ENCODE results near the gene C3orf33. TPM values are rescaled to one million over a fixed set of nuclear protein-coding genes. Genes with fewer than 3 reads are reported as not detected.
"Not testable (repeated sequence)": the region's sequence is repeated elsewhere in the genome, so short reads cannot be mapped to it uniquely, and the experiment has no call there.

Gene C3orf33
- total RNA-seq, 2 experiments from 2014 or later = 2.1 to 2.2 TPM

DNA sequence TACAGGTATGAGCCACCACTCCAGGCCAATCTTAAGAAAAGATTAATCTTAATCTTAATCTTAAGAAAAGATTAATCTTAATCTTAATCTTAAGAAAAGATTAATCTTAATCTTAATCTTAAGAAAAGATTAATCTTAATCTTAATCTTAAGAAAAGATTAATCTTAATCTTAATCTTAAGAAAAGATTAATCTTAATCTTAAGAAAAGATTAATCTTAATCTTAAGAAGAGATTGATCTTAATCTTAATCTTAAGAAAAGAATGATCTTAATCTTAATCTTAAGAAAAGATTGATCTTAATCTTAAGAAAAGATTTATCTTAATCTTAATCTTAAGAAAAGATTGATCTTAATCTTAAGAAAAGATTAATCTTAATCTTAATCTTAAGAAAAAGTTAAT lies 7.1 kb upstream of the C3orf33 start:
- H3K36me3 Mint-ChIP-seq; H3K4me1 Mint-ChIP-seq; H3K27ac Mint-ChIP-seq; DNase-seq; H3K4me3 Mint-ChIP-seq; ATAC-seq (ENCODE audit: low read depth); H3K9me3 Mint-ChIP-seq; H3K27me3 Mint-ChIP-seq: not testable (repeated sequence)
- POLR2A ChIA-PET = interaction anchor here (0.6 kb wide), 1 partner anchor 40 kb away, joined by 3 read pairs; no protein-coding TSS in a partner anchor

DNA sequence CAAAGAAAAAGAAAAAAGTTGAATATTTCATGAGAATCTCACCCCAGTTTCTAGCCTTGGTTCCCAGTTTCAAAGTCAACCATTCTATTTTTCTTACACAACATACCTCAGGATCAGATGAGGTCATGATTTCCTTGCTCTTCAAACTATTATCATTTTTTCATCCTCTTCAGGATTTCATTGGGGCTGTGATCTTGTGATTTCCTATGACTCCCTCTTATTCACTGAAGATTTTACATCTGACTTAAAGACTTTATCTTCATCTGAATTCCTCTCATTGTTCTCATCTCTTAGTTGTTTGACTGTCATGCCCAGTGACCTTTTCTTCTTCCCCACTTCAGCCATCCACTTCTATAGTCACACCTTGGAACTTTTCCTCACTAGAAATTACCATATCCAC lies 3.1 kb upstream of the C3orf33 start:
- ATAC-seq (ENCODE audit: low read depth) (no peak), DNase-seq (no peak)
- Mint-ChIP-seq H3K9me3 (no peaks in the 10 kb centered on the region), H3K4me3 (no peak overlapping the region), H3K27me3 (no peaks in the 10 kb centered on the region), H3K27ac (no peak overlapping the region), H3K36me3 (no peaks in the 10 kb centered on the region), H3K4me1 (peaks cover 2% of the 10 kb centered on the region)
- POLR2A ChIA-PET = no interaction called here

DNA sequence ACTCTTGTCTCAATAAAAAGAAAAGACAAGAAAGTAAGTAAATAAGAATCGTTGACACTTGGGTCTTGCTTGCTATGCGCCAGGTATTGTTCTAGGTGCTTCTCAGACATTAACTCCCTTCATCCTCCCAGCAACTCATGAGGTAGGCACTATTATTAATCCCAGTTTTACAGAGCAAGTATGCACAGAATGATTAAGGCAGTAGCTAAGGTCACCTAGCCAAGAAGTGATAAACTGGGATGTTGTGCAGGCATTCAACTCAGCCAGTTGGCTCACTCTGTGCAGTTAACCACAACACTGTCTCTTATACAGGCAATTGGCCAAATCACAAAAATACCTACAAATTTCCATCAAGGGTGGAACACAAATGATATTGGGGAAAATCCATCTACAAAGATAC lies 1.7 kb upstream of the C3orf33 start:
- no peaks in the 10 kb centered on the region for H3K36me3 Mint-ChIP-seq
- DNase-seq (no peak), ATAC-seq (ENCODE audit: low read depth) (no peak)
- peaks cover 2% of the 10 kb centered on the region for H3K4me1 Mint-ChIP-seq
- POLR2A ChIA-PET = no interaction called here
- H3K9me3 Mint-ChIP-seq = no peaks in the 10 kb centered on the region
- no peak overlapping the region for H3K4me3 Mint-ChIP-seq
- H3K27ac Mint-ChIP-seq = no peak overlapping the region
- H3K27me3 Mint-ChIP-seq = no peaks in the 10 kb centered on the region

DNA sequence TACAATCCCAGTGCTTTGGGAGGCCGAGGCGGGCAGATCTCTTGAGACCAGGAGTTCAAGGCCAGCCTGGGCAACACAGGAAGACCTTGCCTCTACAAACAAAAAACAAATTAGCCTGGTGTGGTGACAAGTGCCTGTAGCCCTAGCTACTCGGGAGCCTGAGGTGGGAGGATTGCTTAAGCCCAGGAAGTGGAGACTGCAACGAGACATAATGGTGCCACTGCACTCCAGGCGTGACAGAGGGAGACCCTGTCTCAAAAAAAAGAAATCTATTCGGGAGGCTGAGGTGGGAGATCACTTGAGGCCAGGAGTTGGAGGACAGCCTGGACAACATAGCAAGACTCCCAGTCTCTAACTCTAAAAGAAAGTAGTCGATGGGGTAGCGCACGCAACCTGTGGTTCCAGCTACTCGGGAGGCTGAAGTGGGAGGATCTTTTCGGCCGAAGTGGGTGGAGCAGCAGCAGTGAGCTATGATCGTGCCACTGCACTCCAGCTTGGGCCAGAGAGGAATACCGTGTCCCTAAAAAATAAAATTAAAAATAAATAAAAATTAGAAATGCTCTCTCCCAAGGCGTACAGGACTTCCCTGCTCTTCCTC lies 775 bp downstream of the C3orf33 start:
- POLR2A ChIA-PET = interaction anchor here (0.7 to 2.7 kb wide), 5 partner anchors 11 to 66 kb away, joined by 3 to 33 read pairs (median 10); partner anchors contain the start of genes GMPS and SLC33A1
- peaks cover 2% of the 10 kb centered on the region for H3K4me1 Mint-ChIP-seq
- H3K27me3 Mint-ChIP-seq = no peaks in the 10 kb centered on the region
- no peak for DNase-seq
- ATAC-seq (ENCODE audit: low read depth) = peak; percentile 27
- no peaks in the 10 kb centered on the region for H3K9me3 Mint-ChIP-seq
- H3K36me3 Mint-ChIP-seq = peaks cover 7% of the 10 kb centered on the region
- peak overlapping the region; percentile 86 for H3K4me3 Mint-ChIP-seq
- peak overlapping the region; percentile 74 for H3K27ac Mint-ChIP-seq

DNA sequence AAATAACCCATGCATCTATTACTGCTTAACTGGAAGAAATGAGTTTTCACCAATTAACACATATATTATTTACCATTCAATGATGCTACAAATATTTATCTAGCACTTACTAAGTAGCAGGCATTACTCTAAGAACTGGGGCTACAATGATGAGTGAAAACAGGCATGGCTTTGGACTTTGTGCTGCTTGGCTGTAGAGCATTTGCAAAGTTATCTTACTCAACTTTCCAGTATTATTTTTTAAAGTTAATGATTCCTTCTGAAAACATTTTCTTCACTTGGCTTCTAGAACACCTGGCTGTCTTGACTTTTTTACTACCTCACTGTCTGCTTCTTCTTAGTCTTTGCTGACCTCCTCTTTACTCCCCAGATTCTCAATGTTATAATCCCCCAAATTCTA lies 1.8 kb downstream of the C3orf33 start:
- no peak for DNase-seq
- H3K4me1 Mint-ChIP-seq = peaks cover 2% of the 10 kb centered on the region
- no peaks in the 10 kb centered on the region for H3K27me3 Mint-ChIP-seq
- POLR2A ChIA-PET = no interaction called here
- H3K27ac Mint-ChIP-seq = no peak overlapping the region
- no peak for ATAC-seq (ENCODE audit: low read depth)
- peaks cover 11% of the 10 kb centered on the region for H3K36me3 Mint-ChIP-seq
- H3K4me3 Mint-ChIP-seq = no peak overlapping the region
- no peaks in the 10 kb centered on the region for H3K9me3 Mint-ChIP-seq

DNA sequence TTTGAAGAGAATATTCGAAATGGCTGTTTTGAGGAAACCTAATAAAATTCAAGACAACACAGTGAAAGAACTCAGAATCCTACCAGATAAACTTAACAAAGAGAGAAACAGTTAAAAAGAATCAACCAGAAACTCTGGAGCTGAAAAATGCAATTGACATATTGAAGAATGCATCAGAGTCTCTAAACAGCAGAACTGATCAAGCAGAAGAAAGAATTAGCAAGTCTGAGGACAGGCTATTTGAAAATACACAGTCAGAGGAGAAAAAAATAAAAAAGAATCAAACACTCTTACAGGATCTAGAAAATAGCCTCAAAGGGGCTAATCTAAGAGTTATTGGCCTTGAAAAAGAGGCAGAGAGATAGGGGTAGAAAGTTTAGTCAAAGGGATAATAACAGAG lies 13.5 kb downstream of the C3orf33 start:
- no peak overlapping the region for H3K27ac Mint-ChIP-seq
- H3K9me3 Mint-ChIP-seq = peaks cover 5% of the 10 kb centered on the region
- H3K36me3 Mint-ChIP-seq = peaks cover 28% of the 10 kb centered on the region
- DNase-seq (no peak), ATAC-seq (ENCODE audit: low read depth) (no peak)
- POLR2A ChIA-PET = no interaction called here
- no peak overlapping the region for H3K4me3 Mint-ChIP-seq
- H3K27me3 Mint-ChIP-seq = no peaks in the 10 kb centered on the region
- peaks cover 2% of the 10 kb centered on the region for H3K4me1 Mint-ChIP-seq

DNA sequence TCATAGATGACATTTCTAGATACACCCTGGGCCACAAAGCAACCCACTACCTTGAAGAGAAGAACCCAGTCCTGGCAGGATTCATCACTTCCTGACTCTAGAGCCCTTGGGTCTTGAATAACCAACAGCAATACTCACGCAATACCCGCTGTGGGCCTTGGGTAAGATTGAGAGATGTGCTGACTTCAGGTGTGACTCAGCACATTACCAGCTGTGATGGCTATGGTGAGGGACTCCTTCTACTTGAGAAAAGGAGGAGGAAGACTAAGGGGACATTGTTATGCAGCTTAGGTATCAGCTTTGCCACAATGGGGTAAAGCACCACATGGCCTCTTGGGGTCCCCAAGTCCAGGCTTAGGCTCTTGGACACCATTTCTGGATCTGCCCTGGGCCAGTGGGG lies 14.9 kb downstream of the C3orf33 start:
- Mint-ChIP-seq H3K27me3 (no peaks in the 10 kb centered on the region), H3K36me3 (peaks cover 24% of the 10 kb centered on the region), H3K4me3 (no peak overlapping the region), H3K9me3 (peaks cover 5% of the 10 kb centered on the region), H3K4me1 (peaks cover 3% of the 10 kb centered on the region), H3K27ac (no peak overlapping the region)
- ATAC-seq (ENCODE audit: low read depth) (no peak), DNase-seq (no peak)
- POLR2A ChIA-PET = no interaction called here

DNA sequence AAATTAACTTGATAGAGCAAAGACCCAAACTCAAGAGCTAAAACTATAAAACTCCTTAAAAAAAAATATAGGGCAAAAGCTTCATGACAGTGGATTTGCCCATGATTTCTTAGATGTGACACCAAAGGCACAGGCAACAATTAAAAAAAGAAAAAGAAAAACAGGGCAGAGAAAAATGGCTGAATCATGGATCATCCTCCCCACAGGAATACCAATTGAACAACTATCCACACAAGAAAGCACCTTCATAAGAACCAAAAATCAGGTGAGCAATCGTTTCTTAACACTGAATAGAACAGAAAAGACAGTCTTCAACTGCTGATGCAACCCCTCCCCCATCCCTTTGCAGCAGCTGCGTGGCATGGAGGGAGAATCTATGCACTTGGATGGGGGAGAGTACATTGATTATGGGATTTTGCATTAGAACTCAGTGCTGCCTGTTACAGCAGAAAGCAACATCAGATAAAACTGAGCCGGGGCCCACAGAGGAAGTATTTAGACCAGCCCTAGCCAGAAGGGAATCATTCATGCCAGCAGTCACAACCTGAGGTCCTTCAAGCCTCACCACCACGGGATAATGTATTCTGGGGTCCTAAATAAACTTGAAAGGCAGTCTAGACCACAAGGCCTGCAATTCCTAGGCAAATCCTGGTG lies 15.7 kb downstream of the C3orf33 start:
- POLR2A ChIA-PET = no interaction called here
- DNase-seq (no peak), ATAC-seq (ENCODE audit: low read depth) (no peak)
- Mint-ChIP-seq H3K9me3 (peaks cover 5% of the 10 kb centered on the region), H3K27ac (no peak overlapping the region), H3K4me1 (peaks cover 9% of the 10 kb centered on the region), H3K27me3 (no peaks in the 10 kb centered on the region), H3K36me3 (peaks cover 24% of the 10 kb centered on the region), H3K4me3 (no peak overlapping the region)

DNA sequence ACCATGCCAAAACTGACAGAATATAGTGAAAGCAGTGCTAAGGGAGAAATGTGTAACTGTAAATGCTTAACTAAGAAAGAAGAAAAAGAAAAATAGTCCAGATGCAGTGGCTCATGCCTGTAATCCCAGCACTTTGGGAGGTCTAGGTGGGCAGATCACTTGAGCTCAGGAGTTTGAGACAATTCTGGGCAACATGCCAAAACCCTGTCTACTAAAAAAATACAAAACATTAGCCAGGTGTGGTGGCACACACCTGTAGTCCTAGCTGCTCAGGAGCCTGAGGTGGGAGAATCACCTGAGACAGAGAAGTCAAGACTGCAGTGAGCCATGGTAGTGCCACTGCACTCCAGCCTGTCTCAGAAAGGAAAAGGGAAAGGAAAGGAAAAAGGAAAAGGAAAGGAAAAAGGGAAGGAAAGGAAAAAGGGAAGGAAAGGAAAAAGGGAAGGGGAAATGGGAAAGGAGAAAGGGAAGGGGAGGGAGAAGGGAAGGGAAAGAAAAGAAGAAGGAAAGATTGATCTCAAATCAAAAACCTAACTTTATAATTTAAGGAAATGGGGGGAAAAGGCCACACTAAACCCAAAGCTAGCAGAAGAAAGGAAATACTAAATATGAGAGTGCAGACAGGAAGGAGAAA lies 20.3 kb downstream of the C3orf33 start:
- Mint-ChIP-seq H3K27ac (peak overlapping the region; percentile 68), H3K9me3 (peaks cover 7% of the 10 kb centered on the region), H3K27me3 (no peaks in the 10 kb centered on the region), H3K36me3 (peaks cover 15% of the 10 kb centered on the region), H3K4me1 (peaks cover 9% of the 10 kb centered on the region), H3K4me3 (no peak overlapping the region)
- DNase-seq (no peak), ATAC-seq (ENCODE audit: low read depth) (no peak)
- POLR2A ChIA-PET = no interaction called here

DNA sequence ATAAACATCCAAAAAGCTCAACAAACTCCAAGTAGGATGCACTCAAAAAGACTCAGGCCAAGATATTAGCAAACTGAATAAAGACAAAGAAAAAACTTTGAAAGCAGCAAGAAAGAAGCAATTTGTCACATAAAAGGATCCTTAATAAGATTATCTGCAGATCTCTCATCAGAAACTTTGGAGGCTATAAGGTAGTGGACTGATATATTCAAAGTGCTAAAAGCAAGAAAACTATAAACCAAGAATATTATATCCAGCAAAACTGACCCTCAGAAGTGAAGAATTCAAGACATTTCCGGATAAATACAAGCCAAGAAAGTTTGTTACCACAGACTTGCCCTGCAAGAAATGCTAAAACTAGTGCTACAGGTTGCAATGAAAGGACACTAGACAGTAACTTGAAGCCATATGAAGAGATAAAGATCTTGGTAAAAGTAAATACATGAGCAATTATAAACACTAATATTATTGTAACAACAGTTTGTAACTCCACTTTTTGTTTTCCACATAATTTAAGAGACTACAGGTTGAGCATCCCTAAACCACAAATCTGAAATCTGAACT lies 23.6 kb downstream of the C3orf33 start:
- H3K4me3 Mint-ChIP-seq = no peak overlapping the region
- no peak for ATAC-seq (ENCODE audit: low read depth)
- no peak for DNase-seq
- H3K4me1 Mint-ChIP-seq = peaks cover 9% of the 10 kb centered on the region
- peaks cover 10% of the 10 kb centered on the region for H3K36me3 Mint-ChIP-seq
- peaks cover 4% of the 10 kb centered on the region for H3K9me3 Mint-ChIP-seq
- POLR2A ChIA-PET = no interaction called here
- H3K27me3 Mint-ChIP-seq = no peaks in the 10 kb centered on the region
- H3K27ac Mint-ChIP-seq = no peak overlapping the region

DNA sequence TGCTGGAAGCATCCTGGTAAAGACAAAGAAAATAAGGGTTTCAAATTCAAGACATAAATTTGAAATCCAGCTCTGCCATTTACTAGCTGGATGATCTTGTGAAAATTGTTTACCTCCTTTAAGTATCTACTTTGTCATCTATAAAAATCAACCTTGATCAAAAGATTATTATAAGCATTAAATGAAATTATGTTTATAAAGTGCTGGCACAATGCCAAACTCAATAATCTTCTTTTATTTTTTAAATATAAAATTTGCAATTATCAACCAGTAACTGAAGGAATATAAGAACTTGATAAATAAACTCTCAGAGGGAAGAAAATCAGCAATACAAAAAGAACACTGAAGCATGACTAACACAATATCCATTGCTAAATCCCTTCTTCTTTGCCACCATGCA lies 25.8 kb downstream of the C3orf33 start:
- peaks cover 10% of the 10 kb centered on the region for H3K36me3 Mint-ChIP-seq
- no peak for ATAC-seq (ENCODE audit: low read depth)
- no peak for DNase-seq
- H3K4me1 Mint-ChIP-seq = peaks cover 1% of the 10 kb centered on the region
- POLR2A ChIA-PET = no interaction called here
- no peaks in the 10 kb centered on the region for H3K27me3 Mint-ChIP-seq
- H3K9me3 Mint-ChIP-seq = peaks cover 4% of the 10 kb centered on the region
- H3K4me3 Mint-ChIP-seq = no peak overlapping the region
- H3K27ac Mint-ChIP-seq = no peak overlapping the region

DNA sequence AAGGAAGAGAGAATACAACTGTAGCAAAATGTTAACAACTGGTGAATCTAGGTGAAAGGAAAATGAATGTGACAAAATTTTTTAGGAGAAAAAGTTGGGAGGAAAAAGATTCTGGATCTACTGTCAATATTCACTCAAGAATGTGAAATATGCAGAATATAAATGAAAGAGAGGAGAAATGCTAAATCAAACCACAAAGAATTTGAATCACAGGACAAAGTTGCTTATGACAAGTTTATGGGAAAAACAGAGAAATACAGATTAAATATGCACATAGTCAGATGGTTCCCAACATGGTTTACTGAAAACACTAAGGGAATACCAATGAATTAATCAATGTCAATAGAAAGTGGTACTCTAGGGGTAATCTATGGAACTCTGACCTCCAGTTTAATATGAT lies 27.6 kb downstream of the C3orf33 start:
- Mint-ChIP-seq H3K27me3 (no peaks in the 10 kb centered on the region), H3K27ac (no peak overlapping the region), H3K36me3 (peaks cover 11% of the 10 kb centered on the region), H3K4me1 (peaks cover 1% of the 10 kb centered on the region), H3K4me3 (no peak overlapping the region), H3K9me3 (peaks cover 4% of the 10 kb centered on the region)
- DNase-seq (no peak), ATAC-seq (ENCODE audit: low read depth) (no peak)
- POLR2A ChIA-PET = no interaction called here

DNA sequence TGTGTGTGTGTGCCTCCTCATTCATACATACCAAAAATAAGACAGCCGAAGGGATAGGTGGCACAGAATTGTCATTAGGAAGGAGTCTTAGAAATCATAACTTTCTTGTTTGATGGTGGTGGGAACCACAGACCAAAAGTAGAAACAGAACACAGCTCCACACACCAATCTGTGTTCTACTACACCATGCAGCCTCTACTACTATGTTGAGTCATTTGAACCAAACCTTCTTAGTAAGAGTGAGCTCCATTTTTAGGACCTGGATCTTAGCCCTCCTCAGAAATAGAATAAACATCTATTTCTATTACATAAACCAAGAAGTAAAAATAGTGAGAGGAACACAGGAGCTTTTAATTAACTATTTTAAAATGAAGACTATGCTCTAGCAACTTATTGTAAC lies 33.3 kb downstream of the C3orf33 start:
- ATAC-seq (ENCODE audit: low read depth) = no peak
- no peak overlapping the region for H3K27ac Mint-ChIP-seq

DNA sequence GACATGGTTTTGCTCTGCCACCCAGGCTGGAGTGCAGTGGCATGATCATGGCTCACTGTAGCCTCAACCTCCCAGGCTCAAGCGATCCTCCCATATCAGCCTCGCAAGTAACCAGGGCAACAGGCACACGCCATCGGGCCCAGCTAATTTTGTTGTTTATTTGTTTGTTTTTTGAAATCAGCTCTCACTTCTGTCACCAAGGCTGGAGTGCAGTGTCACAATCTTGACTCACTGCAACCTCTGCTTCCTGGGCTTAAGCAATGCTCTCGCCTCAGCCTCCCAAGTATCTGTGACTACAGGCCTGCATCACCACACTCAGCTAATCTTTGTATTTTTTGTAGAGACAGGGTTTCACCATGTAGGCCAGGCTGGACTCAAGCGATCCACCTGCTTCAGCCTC lies 35.0 kb downstream of the C3orf33 start:
- peaks cover 3% of the 10 kb centered on the region for H3K9me3 Mint-ChIP-seq
- peaks cover 11% of the 10 kb centered on the region for H3K36me3 Mint-ChIP-seq
- no peak overlapping the region for H3K4me3 Mint-ChIP-seq
- DNase-seq (no peak), ATAC-seq (ENCODE audit: low read depth) (no peak)
- H3K27me3 Mint-ChIP-seq = no peaks in the 10 kb centered on the region
- no peak overlapping the region for H3K27ac Mint-ChIP-seq
- POLR2A ChIA-PET = no interaction called here
- no peaks in the 10 kb centered on the region for H3K4me1 Mint-ChIP-seq

More for the DNA sequence above, 33.3 kb downstream of the C3orf33 start:
- POLR2A ChIA-PET = no interaction called here
- no peaks in the 10 kb centered on the region for H3K4me1 Mint-ChIP-seq
- H3K4me3 Mint-ChIP-seq = no peak overlapping the region
- no peaks in the 10 kb centered on the region for H3K27me3 Mint-ChIP-seq
- peaks cover 3% of the 10 kb centered on the region for H3K9me3 Mint-ChIP-seq
- peaks cover 10% of the 10 kb centered on the region for H3K36me3 Mint-ChIP-seq
- DNase-seq = no peak

Data from activated naive CD8-positive, alpha-beta T cell treated with anti-CD3 and anti-CD28 coated beads, Interleukin-2, amount 10 ng/mL, durations not matched to agents 7 days and 5 days (primary cell).